Measurements from ENCODE around the gene ARMC9.

GRCh38 chr2:231250146-231250545 lies 51.7 kb downstream of the ARMC9 start:
- TF ChIP-seq CTCF (IDR thresholded peaks at IDR 0.05): no peak
- no peak for TF ChIP-seq POLR2A (IDR thresholded peaks at IDR 0.05)
- no peak for TF ChIP-seq POLR2AphosphoS5 (IDR thresholded peaks at IDR 0.05)
- TF ChIP-seq EP300 (IDR thresholded peaks at IDR 0.05; ENCODE audit: low read depth): no peak
